ENCODE data around the gene DYNC1I2.
"Not testable (repeated sequence)": the region's sequence is repeated elsewhere in the genome, so short reads cannot be mapped to it uniquely, and the experiment has no call there.

DYNC1I2 gene

DNA sequence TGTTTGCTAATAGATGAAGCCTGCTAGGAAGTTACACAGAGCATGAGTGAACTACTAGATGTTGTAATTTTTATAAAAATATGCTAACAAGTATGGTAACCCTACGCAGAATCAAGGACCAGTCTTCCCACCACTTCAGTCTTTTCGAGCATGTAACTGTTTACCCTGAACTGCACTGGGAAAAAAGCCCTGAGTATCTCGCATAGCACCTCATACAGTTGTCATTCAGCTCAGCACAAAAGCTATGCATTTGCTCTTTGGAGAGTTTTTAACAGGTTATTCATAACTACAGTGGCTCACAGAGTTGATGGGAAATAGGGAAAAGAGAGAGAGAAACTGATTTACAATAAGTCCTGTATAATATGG is 42.7 kb downstream of the DYNC1I2 start:
- no peaks in the 10 kb centered on the region for H3K4me1 Mint-ChIP-seq
- H3K27me3 Mint-ChIP-seq, result no peaks in the 10 kb centered on the region
- DNase-seq (ENCODE audit: low spot score in 2 of 2), result no peak
- H3K36me3 Mint-ChIP-seq, result peaks cover 48% of the 10 kb centered on the region
- no peaks in the 10 kb centered on the region for H3K9me3 Mint-ChIP-seq
- H3K27ac Mint-ChIP-seq, result no peak overlapping the region
- no peak for ATAC-seq (ENCODE audit: low read depth)
- no peak overlapping the region for H3K4me3 Mint-ChIP-seq

DNA sequence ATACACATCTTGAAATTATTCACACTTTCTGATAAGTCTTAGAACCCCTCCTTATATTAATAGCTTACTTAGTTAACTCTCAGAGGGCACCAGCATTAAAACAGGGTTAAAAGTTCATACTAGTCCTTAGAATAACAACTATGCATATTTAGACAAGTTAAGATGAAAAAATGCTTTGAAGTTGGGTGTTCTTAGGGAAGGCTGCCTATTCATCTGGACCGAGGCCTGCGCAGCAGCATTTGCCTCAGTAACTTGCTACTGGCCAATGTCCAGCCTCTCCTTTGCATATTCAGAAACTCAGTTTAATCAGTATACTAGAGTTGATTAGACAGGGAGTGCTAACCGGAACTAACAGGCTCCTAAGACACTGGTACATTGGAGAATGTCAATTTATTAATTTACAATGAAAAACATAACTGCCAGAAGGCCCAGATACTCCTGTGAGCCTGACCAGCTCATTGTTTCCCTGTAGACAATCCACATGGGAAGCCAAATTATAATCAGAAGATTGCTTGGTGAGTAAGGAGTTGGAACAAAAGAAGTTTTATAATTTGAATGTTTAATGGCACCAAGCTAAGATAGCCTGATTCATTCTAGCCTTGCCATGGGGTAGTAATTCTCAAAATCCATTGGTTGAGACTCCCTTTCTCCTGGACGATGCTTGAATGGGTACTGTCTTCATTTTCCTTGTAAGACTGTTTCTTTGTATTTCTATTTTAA is 48.9 kb downstream of the DYNC1I2 start:
- no peak for DNase-seq (ENCODE audit: low spot score in 2 of 2)
- H3K9me3 Mint-ChIP-seq, result peaks cover 2% of the 10 kb centered on the region
- H3K4me3 Mint-ChIP-seq, result no peak overlapping the region
- peaks cover 48% of the 10 kb centered on the region for H3K36me3 Mint-ChIP-seq
- H3K4me1 Mint-ChIP-seq, result peaks cover 7% of the 10 kb centered on the region
- no peak overlapping the region for H3K27ac Mint-ChIP-seq
- no peaks in the 10 kb centered on the region for H3K27me3 Mint-ChIP-seq
- ATAC-seq (ENCODE audit: low read depth), result no peak

DNA sequence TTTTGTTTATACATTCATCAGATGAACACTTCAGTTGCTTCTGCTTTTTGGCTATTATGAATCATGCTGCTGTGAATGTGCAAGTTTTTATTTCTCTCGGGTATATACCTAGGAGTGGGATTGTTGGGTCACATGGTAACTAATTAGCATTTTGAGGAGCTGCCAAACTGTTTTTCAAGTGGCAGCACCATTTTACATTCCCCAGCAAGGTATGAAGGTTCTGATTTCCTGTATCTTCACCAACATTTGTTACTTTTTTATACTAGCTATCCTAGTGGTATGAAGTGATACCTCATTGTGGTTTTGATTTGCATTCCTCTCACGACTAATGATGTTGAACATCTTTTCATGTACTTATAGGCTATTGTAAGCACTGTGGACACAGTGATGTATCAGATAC is 53.9 kb downstream of the DYNC1I2 start:
- peak in 1 of 2 donors; percentile 1 for DNase-seq (ENCODE audit: low spot score in 2 of 2)
- Mint-ChIP-seq H3K4me1 (peaks cover 26% of the 10 kb centered on the region), H3K27me3 (no peaks in the 10 kb centered on the region), H3K36me3 (peaks cover 29% of the 10 kb centered on the region), H3K4me3 (no peak overlapping the region), H3K9me3 (peaks cover 2% of the 10 kb centered on the region), H3K27ac (peak overlapping the region; percentile 2)
- ATAC-seq (ENCODE audit: low read depth), result peak; percentile 90

DNA sequence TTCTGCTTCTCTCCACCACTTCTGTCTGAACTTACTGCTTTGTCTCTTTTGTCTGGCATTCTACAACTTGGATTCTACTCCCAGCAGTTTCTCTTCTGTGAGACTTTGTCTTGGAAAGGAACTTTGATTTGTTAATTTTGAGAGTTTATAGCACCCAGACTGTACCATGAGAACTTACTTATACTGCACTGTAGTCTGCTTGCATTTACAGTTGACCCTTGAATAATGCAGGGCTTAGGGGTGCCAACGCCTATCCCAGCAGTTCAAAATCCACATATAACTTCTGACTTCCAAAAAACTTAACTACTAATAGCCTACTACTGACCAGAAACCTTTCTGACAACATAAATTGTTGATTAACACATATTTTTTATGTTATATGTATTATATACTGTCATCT is 55.5 kb downstream of the DYNC1I2 start:
- no peak overlapping the region for H3K27ac Mint-ChIP-seq
- no peaks in the 10 kb centered on the region for H3K27me3 Mint-ChIP-seq
- DNase-seq (ENCODE audit: low spot score in 2 of 2) (no peak), ATAC-seq (ENCODE audit: low read depth) (no peak)
- H3K4me1 Mint-ChIP-seq, result peaks cover 26% of the 10 kb centered on the region
- H3K9me3 Mint-ChIP-seq, result peaks cover 2% of the 10 kb centered on the region
- peaks cover 25% of the 10 kb centered on the region for H3K36me3 Mint-ChIP-seq
- H3K4me3 Mint-ChIP-seq, result no peak overlapping the region

DNA sequence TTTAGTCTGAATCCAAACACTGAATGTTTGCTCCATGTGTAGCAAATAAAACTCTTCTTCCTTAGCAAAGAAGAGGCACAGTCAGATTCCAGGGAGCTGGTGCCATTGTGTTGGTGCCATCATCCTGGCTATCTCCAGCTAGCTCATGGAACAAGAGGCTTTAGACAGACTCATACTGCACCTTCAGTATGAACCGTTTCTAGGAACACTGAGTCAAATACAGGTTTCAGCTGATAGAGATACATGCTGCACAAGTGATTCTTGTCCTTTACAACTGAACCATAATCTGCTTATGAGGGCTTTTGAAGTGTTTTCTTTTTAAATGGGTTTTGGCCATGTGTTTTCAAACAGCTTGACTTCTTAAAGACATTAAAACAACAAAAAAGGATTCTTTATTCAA is 57.9 kb downstream of the DYNC1I2 start:
- H3K9me3 Mint-ChIP-seq, result peaks cover 2% of the 10 kb centered on the region
- DNase-seq (ENCODE audit: low spot score in 2 of 2) (no peak), ATAC-seq (ENCODE audit: low read depth) (no peak)
- H3K27me3 Mint-ChIP-seq, result no peaks in the 10 kb centered on the region
- H3K4me1 Mint-ChIP-seq, result peaks cover 24% of the 10 kb centered on the region
- H3K4me3 Mint-ChIP-seq, result no peak overlapping the region
- H3K36me3 Mint-ChIP-seq, result peaks cover 24% of the 10 kb centered on the region
- no peak overlapping the region for H3K27ac Mint-ChIP-seq

DNA sequence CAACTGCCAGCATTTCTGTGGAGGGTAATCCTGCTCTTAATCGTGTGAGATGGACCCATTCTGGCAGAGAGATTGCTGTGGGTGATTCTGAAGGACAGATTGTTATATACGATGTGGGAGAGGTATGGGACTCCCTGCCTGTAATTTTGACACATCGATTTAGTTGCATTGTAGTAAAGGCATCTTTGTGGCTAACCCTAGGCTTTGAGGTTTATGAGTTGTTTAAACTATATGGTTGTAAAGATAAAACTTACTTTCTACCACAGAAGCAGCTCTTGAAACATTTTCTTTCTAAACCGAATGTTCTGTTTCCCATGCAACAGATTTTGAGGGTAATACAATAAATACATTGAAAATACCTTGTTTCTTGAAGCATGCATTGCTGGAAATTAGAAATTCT is 58.5 kb downstream of the DYNC1I2 start:
- H3K36me3 Mint-ChIP-seq, result peaks cover 22% of the 10 kb centered on the region
- H3K9me3 Mint-ChIP-seq, result peaks cover 1% of the 10 kb centered on the region
- DNase-seq (ENCODE audit: low spot score in 2 of 2), result no peak
- no peak overlapping the region for H3K4me3 Mint-ChIP-seq
- no peaks in the 10 kb centered on the region for H3K27me3 Mint-ChIP-seq
- no peak overlapping the region for H3K27ac Mint-ChIP-seq
- ATAC-seq (ENCODE audit: low read depth), result no peak
- peaks cover 23% of the 10 kb centered on the region for H3K4me1 Mint-ChIP-seq

DNA sequence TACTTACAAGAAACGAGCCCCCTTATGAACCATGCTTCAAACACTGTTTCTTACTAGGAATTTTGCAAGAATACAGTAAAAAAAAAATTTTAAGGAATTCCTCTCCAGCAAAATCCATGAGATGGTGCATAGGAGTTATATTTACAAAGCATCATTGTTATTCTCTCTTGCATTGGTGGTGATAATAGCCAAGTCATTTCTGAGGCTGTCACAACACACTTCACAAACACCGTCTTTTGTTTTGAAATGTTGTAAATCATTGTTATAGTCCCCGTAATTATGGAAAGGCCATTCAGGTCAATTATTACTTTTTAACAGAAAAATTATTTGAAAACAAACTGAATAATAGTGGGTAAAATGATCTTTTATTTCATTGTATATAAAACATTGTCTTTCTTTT is 60.1 kb downstream of the DYNC1I2 start:
- Mint-ChIP-seq H3K27me3 (no peaks in the 10 kb centered on the region), H3K9me3 (no peaks in the 10 kb centered on the region), H3K4me3 (no peak overlapping the region), H3K27ac (no peak overlapping the region), H3K36me3 (peaks cover 20% of the 10 kb centered on the region), H3K4me1 (peaks cover 13% of the 10 kb centered on the region)
- ATAC-seq (ENCODE audit: low read depth) (no peak), DNase-seq (ENCODE audit: low spot score in 2 of 2) (no peak)

DNA sequence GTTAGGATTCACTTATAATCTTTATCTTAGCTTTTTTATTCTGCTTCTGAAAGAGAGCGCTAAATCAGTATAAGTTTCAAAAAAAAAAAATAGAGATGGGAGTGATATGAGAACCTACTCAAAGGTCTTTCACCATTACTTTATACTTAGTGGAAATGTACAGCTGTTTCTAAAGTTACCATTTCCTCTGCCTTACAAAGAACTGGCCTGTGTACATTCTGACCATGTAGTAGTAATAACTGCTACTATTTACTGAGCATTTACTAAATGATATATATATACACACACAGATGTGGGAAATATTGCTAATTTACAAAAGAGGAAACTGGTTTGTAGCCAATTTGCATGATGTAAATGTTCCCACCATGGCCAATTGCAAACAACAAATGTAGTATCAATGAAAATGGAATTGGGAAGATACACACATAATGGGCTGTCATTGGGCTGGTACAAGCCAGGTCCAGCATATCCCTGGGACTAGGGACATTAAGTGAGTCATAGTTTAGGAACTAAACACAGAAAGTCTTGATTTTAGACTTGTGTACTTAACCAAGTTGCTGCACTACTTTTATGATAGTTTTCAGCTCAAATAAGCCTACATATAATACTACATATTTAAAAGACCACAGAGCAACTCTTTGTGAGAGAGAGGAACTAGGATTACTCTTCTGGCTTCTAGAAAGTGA is 67.1 kb downstream of the DYNC1I2 start:
- H3K4me3 Mint-ChIP-seq, result no peak overlapping the region
- H3K27me3 Mint-ChIP-seq, result no peaks in the 10 kb centered on the region
- H3K9me3 Mint-ChIP-seq, result peaks cover 14% of the 10 kb centered on the region
- no peak overlapping the region for H3K27ac Mint-ChIP-seq
- ATAC-seq (ENCODE audit: low read depth) (no peak), DNase-seq (ENCODE audit: low spot score in 2 of 2) (no peak)
- peaks cover 8% of the 10 kb centered on the region for H3K4me1 Mint-ChIP-seq
- H3K36me3 Mint-ChIP-seq, result peaks cover 36% of the 10 kb centered on the region

DNA sequence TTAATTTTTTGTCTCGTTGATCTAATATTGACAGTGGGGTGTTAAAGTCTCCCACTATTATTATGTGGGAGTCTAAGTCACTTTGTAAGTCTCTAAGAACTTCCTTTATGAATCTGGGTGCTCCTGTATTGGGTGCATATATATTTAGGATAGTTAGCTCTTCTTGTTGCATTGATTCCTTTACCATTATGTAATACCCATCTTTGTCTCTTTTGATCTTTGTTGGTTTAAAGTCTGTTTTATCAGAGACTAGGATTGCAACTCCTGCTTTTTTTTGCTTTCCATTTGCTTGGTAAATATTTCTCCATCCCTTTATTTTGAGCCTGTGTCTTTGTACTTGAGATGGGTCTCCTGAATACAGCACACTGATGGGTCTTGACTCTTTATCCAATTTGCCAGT is 71.5 kb downstream of the DYNC1I2 start:
- H3K9me3 Mint-ChIP-seq, result peaks cover 18% of the 10 kb centered on the region
- not testable (repeated sequence) for H3K4me1 Mint-ChIP-seq; DNase-seq (ENCODE audit: low spot score in 2 of 2); ATAC-seq (ENCODE audit: low read depth); H3K27ac Mint-ChIP-seq; H3K27me3 Mint-ChIP-seq; H3K4me3 Mint-ChIP-seq
- H3K36me3 Mint-ChIP-seq, result peaks cover 53% of the 10 kb centered on the region

DNA sequence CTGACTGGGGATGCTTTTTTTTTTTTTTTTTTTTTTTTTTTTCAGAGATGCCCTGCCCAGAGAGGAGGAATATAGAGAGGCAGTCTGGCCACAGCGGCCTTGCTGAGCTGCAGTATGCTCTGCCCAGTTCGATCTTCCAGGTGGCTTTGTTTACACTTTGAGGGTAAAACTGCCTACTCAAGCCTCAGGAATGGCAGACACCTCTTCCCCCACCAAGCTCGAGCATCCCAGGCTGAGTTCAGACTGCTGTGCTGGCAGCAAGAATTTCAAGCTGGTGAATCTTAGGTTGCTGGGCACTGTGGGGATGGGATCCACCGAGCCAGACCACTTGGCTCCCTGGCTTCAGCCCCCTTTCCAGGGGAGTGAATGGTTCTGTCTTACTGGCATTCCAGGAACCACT is 73.9 kb downstream of the DYNC1I2 start:
- not testable (repeated sequence) for H3K4me3 Mint-ChIP-seq; H3K27ac Mint-ChIP-seq; DNase-seq (ENCODE audit: low spot score in 2 of 2); H3K4me1 Mint-ChIP-seq; ATAC-seq (ENCODE audit: low read depth); H3K27me3 Mint-ChIP-seq
- H3K9me3 Mint-ChIP-seq, result peaks cover 14% of the 10 kb centered on the region
- H3K36me3 Mint-ChIP-seq, result peaks cover 48% of the 10 kb centered on the region

DNA sequence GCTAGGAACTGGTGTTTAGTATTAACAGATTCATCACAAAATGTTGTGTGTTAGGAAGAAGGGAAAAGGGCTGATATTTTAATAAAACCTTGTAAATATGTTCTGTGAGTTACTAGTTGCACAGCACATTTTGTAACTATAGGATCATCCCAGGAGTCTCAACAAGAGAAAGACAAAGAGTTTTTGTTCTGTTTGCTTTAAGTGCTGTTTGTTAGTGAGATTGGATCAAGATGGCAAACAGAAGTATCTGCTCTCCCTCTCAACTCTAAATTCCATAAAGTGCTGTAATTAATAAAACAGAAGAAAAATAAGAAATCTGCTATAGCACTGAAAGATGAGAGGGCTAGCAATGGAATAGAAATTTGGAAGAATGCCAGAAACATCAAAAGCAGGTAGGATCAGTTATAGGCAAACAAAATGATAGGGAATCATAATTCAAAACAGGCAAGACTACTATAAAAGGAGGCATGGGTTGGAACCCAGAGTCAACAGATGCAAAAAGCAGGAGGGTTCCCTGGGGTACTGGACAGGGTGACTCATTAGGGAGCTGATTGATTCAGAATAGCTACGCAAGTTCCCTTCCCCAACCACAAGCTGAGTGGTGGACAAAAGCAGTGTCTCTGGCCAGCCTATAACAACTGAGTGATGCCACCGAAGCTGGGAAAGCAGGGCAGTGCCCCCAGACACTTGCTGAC is 75.8 kb downstream of the DYNC1I2 start:
- H3K36me3 Mint-ChIP-seq, result peaks cover 43% of the 10 kb centered on the region
- no peak overlapping the region for H3K4me3 Mint-ChIP-seq
- ATAC-seq (ENCODE audit: low read depth) (no peak), DNase-seq (ENCODE audit: low spot score in 2 of 2) (no peak)
- H3K27ac Mint-ChIP-seq, result no peak overlapping the region
- H3K9me3 Mint-ChIP-seq, result peaks cover 11% of the 10 kb centered on the region
- peaks cover 2% of the 10 kb centered on the region for H3K4me1 Mint-ChIP-seq
- H3K27me3 Mint-ChIP-seq, result no peaks in the 10 kb centered on the region

DNA sequence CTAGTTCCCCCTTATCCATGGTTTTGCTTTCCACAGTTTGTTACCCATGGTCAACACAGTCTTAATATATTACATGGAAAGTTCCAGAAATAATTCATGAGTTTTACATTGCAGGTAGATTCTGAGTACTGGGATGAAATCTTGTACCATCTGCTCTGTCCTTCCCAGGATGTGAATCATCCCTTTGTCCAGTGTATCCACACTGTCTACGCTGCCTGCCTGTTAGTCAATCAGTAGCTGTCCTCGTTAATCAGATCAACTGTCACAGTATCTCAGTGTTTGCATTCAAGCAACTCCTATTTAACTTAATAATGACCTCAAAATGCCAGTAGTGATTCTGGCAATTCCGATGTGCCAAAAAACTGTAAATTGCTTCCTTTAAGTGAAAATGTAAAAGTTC is 76.3 kb downstream of the DYNC1I2 start:
- peaks cover 37% of the 10 kb centered on the region for H3K36me3 Mint-ChIP-seq
- ATAC-seq (ENCODE audit: low read depth) (no peak), DNase-seq (ENCODE audit: low spot score in 2 of 2) (no peak)
- H3K9me3 Mint-ChIP-seq, result peaks cover 6% of the 10 kb centered on the region
- no peaks in the 10 kb centered on the region for H3K4me1 Mint-ChIP-seq
- no peaks in the 10 kb centered on the region for H3K27me3 Mint-ChIP-seq
- H3K27ac Mint-ChIP-seq, result no peak overlapping the region
- H3K4me3 Mint-ChIP-seq, result no peak overlapping the region

DNA sequence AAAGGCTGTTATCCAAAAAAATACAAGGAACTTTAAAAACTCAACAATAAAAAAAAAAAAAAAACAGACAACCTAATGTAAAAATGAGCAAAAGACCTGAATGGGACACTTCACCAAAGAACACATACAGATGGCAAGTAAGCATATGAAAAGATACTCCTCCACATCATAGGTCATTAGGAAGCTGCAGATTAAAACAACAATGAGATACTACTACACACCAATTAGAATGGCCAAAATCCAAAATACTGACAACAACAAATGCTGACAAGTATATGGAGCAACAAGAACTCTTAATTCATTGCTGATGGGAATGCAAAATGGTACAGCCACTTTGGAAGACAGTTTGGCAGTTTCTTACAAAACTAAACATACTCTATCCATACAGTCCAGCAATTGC is 84.2 kb downstream of the DYNC1I2 start:
- Mint-ChIP-seq H3K4me3 (no peak overlapping the region), H3K9me3 (peaks cover 9% of the 10 kb centered on the region), H3K36me3 (peaks cover 27% of the 10 kb centered on the region), H3K27me3 (no peaks in the 10 kb centered on the region), H3K27ac (no peak overlapping the region), H3K4me1 (no peaks in the 10 kb centered on the region)
- DNase-seq (ENCODE audit: low spot score in 2 of 2), result no peak
- no peak for ATAC-seq (ENCODE audit: low read depth)

DNA sequence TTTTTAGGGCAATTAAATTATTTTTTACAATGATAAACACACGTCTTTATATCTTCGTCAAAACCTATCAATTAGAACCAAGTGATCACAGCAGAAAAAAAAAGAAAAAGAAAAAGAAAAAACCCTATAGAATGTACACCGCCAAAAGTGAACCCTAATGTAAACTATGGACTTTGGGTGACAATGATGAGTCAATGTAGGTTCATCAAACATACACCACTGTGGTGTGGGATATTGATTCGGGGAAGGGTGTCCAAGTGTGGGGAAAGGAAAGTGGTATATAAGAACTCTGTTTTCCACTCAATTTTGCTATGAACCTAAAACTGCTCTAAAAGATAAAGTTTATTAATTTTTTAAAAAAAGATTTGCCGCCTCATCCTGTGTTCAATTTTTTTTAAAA is 85.1 kb downstream of the DYNC1I2 start:
- no peak for ATAC-seq (ENCODE audit: low read depth)
- Mint-ChIP-seq H3K27me3 (no peaks in the 10 kb centered on the region), H3K4me1 (no peaks in the 10 kb centered on the region), H3K9me3 (peaks cover 9% of the 10 kb centered on the region), H3K27ac (no peak overlapping the region), H3K4me3 (no peak overlapping the region), H3K36me3 (peaks cover 22% of the 10 kb centered on the region)
- no peak for DNase-seq (ENCODE audit: low spot score in 2 of 2)
